Left ventricle myocardium inferior (tissue), 1 donor: ENCODE results near the gene GRIN2C. TPM values are rescaled to one million over a fixed set of nuclear protein-coding genes. Genes with fewer than 3 reads are reported as not detected.

Source experiments
- DNase-seq: peaks from one replicate; pipeline ENCODE4 v3.0.0-alpha.2; 2020
- H3K27ac ChIP-seq: fragments of 200-600 bp; replicated peaks from 2 replicates; pipeline ENCODE4 v1.8.0; 2021
- H3K27me3 ChIP-seq: fragments of 200-600 bp; 2 replicates; pipeline ENCODE4 v1.8.0; 2021; ENCODE audit warnings: low read depth
- H3K36me3 ChIP-seq: fragments of 200-600 bp; 2 replicates; pipeline ENCODE4 v1.8.0; 2021
- H3K4me1 ChIP-seq: fragments of 200-600 bp; 2 replicates; pipeline ENCODE4 v1.8.0; 2021
- H3K4me3 ChIP-seq: fragments of 200-600 bp; 2 replicates; pipeline ENCODE4 v1.8.0; 2021; ENCODE audit warnings: mild to moderate bottlenecking, moderate library complexity
- H3K9me3 ChIP-seq: fragments of 200-600 bp; replicated peaks from 2 replicates; pipeline ENCODE4 v1.8.0; 2021
- CTCF ChIP-seq: fragments of 200-600 bp; IDR thresholded peaks from 2 replicates; pipeline ENCODE4 v1.8.0; 2021; ENCODE audit warnings: antibody characterized with exemption, mild to moderate bottlenecking, borderline replicate concordance
- intact Hi-C: fragments of 100-400 bp; cut with micrococcal nuclease; formaldehyde crosslinking; loops from one replicate; pipeline ENCODE4 v1.11.0; 2022
- total RNA-seq: library from RNA; stranded (reverse); fragmentation: NEBNext Ultra II Directional; extraction: Animal tissue kit (Norgen Biotek cat#: 25700); gene quantifications from one replicate; pipeline ENCODE4 v1.2.1, GENCODE V29; 2021
- donor health status: DM: no; HTN: yes; CAD: no; lungs with severe emphysema.

GRIN2C gene
- total RNA-seq, 1 donor from 2014 or later: 0.52 TPM

GRCh38 chr17:74842146-74842598, 17.5 kb downstream of the GRIN2C start:
- intact Hi-C loops: no loop called here
- H3K4me1 ChIP-seq: peaks cover 36% of the 10 kb centered on the region
- H3K27me3 ChIP-seq: peaks cover 22% of the 10 kb centered on the region
- H3K27ac ChIP-seq: peak overlapping the region; percentile 75
- peak; percentile 33 for DNase-seq
- no peaks in the 10 kb centered on the region for H3K36me3 ChIP-seq
- no peak for TF ChIP-seq CTCF
- peak overlapping the region; percentile 64 for H3K4me3 ChIP-seq
- no peaks in the 10 kb centered on the region for H3K9me3 ChIP-seq

GRCh38 chr17:74840989-74841666, 18.6 kb downstream of the GRIN2C start:
- intact Hi-C loops: no loop called here
- Histone ChIP-seq H3K4me1 (peaks cover 36% of the 10 kb centered on the region), H3K27ac (peak overlapping the region; percentile 75), H3K27me3 (peaks cover 17% of the 10 kb centered on the region), H3K9me3 (no peaks in the 10 kb centered on the region), H3K36me3 (peaks cover 6% of the 10 kb centered on the region), H3K4me3 (no peak overlapping the region)
- peak; percentile 80 for DNase-seq
- no peak for TF ChIP-seq CTCF

DNA sequence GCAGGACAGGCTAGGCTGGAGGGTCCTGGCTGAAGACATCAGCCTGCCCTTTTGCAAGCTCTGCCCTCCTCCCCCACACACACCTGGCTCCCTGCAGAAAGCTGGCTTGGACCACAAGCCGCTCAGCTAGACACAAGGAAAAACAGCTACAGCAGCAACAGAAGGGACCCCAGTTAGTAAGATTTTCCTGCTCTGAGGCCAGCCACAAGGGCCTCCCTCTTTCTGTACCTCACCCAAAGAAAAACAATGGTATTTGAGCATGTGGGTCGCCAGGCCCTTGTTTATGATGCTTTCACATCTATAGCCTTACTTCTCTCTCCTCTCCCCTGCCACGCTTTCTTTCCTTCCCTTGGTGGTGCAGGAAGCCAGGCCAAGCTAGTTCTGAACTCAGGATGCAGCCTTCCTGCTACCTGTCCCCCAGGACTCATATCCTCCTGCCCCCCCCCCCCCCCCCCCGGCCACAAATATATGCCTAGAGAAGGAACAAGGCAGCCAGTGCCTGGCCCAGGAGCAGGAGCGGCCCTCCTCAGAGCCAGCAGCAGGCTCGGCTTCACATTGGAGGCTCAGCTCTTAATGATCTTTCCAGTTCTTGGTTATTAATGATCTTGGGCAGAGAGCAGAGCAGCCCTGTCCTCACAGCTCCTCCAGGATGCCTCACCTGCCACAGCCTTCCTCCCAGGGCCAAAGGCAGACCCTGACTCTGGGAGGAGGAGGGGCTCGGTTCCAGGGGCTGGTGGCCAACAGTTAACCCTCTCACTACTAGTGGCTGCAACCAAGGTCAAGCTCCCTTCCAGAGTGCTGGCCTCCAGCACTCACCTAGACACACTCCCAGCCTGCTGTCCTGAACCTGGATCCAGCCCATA, 19.5 kb downstream of the GRIN2C start:
- H3K27ac ChIP-seq: peak overlapping the region; percentile 75
- DNase-seq: no peak
- H3K4me3 ChIP-seq: no peak overlapping the region
- TF ChIP-seq CTCF: no peak
- intact Hi-C loops: no loop called here
- peaks cover 8% of the 10 kb centered on the region for H3K27me3 ChIP-seq
- H3K4me1 ChIP-seq: peaks cover 36% of the 10 kb centered on the region
- H3K36me3 ChIP-seq: peaks cover 6% of the 10 kb centered on the region
- no peaks in the 10 kb centered on the region for H3K9me3 ChIP-seq

DNA sequence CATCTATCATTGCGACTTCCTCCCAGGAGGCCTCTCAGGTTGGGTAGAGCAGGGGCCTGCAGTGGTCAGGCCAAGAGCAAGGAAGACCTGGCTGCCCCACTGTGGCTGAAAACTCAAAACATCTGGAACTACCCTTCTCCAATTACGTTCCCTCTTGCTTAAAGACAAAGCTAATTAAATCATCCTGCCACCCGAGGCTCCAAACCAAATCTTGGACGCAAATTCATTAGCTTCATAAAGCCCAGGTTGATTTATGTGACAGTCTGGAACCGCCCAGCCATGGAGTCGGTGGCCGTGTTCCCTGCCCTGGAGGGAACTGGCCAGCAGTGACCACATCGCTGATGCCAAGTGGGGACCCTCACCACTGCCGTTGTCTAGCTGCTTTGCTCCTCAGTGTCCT, 21.4 kb downstream of the GRIN2C start:
- DNase-seq: no peak
- peaks cover 6% of the 10 kb centered on the region for H3K36me3 ChIP-seq
- H3K9me3 ChIP-seq: no peaks in the 10 kb centered on the region
- no peak overlapping the region for H3K4me3 ChIP-seq
- no peak overlapping the region for H3K27ac ChIP-seq
- peaks cover 3% of the 10 kb centered on the region for H3K27me3 ChIP-seq
- H3K4me1 ChIP-seq: peaks cover 33% of the 10 kb centered on the region
- intact Hi-C loops: no loop called here
- no peak for TF ChIP-seq CTCF

GRCh38 chr17:74836691-74837467, 22.8 kb downstream of the GRIN2C start:
- no peak overlapping the region for H3K4me3 ChIP-seq
- no peak overlapping the region for H3K27ac ChIP-seq
- peaks cover 21% of the 10 kb centered on the region for H3K4me1 ChIP-seq
- intact Hi-C loops: no loop called here
- no peak for TF ChIP-seq CTCF
- no peaks in the 10 kb centered on the region for H3K9me3 ChIP-seq
- no peak for DNase-seq
- H3K36me3 ChIP-seq: peaks cover 6% of the 10 kb centered on the region
- H3K27me3 ChIP-seq: no peaks in the 10 kb centered on the region
